ENCODE results near the gene NPS.

Gene NPS

DNA sequence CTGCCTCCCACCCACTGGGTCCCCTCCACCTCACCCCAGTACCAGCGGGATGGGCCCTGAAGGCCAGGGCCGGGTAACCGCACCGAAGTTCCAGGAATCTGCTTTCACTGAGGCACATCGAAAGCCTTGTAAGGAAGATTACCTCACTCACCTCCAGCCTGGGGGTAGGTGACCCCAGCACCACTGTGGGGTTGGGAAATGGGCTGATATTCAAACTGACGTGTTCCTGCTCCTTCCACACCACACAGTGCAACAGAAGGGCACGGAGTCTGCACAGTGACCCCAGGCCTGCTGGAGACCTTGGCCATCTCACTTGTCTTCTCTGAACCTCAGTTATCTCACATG lies 29.8 kb downstream of the NPS start:
- H3K9ac ChIP-seq (ENCODE audit: low read depth, low read length, poor library complexity, severe bottlenecking) = no peak overlapping the region
- no peaks in the 10 kb centered on the region for H3K9me2 ChIP-seq (replicated peaks; ENCODE audit: low read depth, low read length)
- no peaks in the 10 kb centered on the region for H3K27me3 ChIP-seq (ENCODE audit: insufficient read depth, low read length, poor library complexity, severe bottlenecking)
- no peaks in the 10 kb centered on the region for H3K4me1 ChIP-seq (ENCODE audit: insufficient read depth, low read length, poor library complexity, severe bottlenecking)
- no peaks in the 10 kb centered on the region for H4K20me1 ChIP-seq (ENCODE audit: insufficient read depth, low read length, poor library complexity, severe bottlenecking)
- TF ChIP-seq, protein P1, sequence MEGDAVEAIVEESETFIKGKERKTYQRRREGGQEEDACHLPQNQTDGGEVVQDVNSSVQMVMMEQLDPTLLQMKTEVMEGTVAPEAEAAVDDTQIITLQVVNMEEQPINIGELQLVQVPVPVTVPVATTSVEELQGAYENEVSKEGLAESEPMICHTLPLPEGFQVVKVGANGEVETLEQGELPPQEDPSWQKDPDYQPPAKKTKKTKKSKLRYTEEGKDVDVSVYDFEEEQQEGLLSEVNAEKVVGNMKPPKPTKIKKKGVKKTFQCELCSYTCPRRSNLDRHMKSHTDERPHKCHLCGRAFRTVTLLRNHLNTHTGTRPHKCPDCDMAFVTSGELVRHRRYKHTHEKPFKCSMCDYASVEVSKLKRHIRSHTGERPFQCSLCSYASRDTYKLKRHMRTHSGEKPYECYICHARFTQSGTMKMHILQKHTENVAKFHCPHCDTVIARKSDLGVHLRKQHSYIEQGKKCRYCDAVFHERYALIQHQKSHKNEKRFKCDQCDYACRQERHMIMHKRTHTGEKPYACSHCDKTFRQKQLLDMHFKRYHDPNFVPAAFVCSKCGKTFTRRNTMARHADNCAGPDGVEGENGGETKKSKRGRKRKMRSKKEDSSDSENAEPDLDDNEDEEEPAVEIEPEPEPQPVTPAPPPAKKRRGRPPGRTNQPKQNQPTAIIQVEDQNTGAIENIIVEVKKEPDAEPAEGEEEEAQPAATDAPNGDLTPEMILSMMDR (conservative IDR thresholded peaks at IDR 0.05; ENCODE audit: low read length) = no peak
- H3K4me2 ChIP-seq (ENCODE audit: low read depth, low read length, poor library complexity, severe bottlenecking) = no peak overlapping the region
- no peaks in the 10 kb centered on the region for H3K79me2 ChIP-seq (ENCODE audit: insufficient read depth, low read length)
- H2AFZ ChIP-seq (ENCODE audit: low read length) = no peak overlapping the region
- no peaks in the 10 kb centered on the region for H3K9me3 ChIP-seq (ENCODE audit: insufficient read depth, low read depth, low read length)
- H3K36me3 ChIP-seq (ENCODE audit: insufficient read depth, low read length) = no peaks in the 10 kb centered on the region
- no peaks in the 10 kb centered on the region for H3F3A ChIP-seq (ENCODE audit: low read depth)
- H3K4me3 ChIP-seq (ENCODE audit: low read length, poor library complexity, severe bottlenecking) = no peak overlapping the region

DNA sequence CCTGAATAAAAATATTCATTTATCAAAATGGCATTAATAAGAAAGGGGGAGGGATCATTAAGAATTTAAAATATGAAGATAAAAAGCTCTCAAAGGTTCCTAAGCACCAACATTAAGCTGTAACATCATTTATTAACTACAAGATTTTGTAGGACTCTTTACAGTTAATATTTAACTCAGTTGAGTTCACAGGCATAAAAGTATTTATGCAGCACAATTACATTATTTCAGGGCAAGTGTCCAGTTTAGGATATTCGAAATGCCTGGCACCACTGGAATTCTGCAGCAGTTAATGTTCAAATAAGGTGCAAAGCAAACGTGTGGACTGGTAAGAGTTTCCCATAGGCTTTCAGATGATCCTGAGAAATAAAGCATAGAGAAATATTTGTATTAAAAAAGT lies 30.5 kb downstream of the NPS start:
- H3K9me2 ChIP-seq (replicated peaks; ENCODE audit: low read depth, low read length) = no peaks in the 10 kb centered on the region
- H2AFZ ChIP-seq (ENCODE audit: low read length) = no peak overlapping the region
- H3K9me3 ChIP-seq (ENCODE audit: insufficient read depth, low read depth, low read length) = no peaks in the 10 kb centered on the region
- no peaks in the 10 kb centered on the region for H3K36me3 ChIP-seq (ENCODE audit: insufficient read depth, low read length)
- TF ChIP-seq EZH2phosphoT487 (IDR thresholded peaks at IDR 0.05; ENCODE audit: borderline replicate concordance) = no peak
- TF ChIP-seq, protein P1 (conservative IDR thresholded peaks at IDR 0.05; ENCODE audit: low read length) = no peak
- no peaks in the 10 kb centered on the region for H4K20me1 ChIP-seq (ENCODE audit: insufficient read depth, low read length, poor library complexity, severe bottlenecking)
- no peaks in the 10 kb centered on the region for H3K4me1 ChIP-seq (ENCODE audit: insufficient read depth, low read length, poor library complexity, severe bottlenecking)
- H3K27me3 ChIP-seq (ENCODE audit: insufficient read depth, low read length, poor library complexity, severe bottlenecking) = no peaks in the 10 kb centered on the region
- H3K79me2 ChIP-seq (ENCODE audit: insufficient read depth, low read length) = no peaks in the 10 kb centered on the region
- no peak overlapping the region for H3K4me2 ChIP-seq (ENCODE audit: low read depth, low read length, poor library complexity, severe bottlenecking)
- no peak overlapping the region for H3K9ac ChIP-seq (ENCODE audit: low read depth, low read length, poor library complexity, severe bottlenecking)
- no peaks in the 10 kb centered on the region for H3F3A ChIP-seq (ENCODE audit: low read depth)
- no peak overlapping the region for H3K4me3 ChIP-seq (ENCODE audit: low read length, poor library complexity, severe bottlenecking)

DNA sequence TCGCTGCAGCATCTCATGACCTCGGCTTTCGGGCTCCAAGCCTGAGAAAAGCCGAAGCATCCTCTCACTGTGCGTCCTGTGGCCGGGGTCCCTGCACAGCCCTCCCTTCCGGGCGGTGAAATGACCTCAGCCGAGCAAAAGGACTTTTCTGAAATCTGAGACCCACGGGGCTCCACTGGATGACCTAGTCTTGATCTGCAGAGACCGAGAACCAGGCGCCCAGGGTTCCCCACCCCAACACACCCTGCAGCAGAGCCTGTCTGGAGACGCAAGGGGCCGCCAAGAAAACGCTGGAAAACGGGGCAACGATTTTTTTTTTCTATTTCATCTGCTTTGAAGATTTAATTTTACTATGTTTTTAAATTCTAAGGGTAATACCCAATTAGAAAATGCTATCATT lies 31.7 kb downstream of the NPS start:
- H3K27me3 ChIP-seq (ENCODE audit: insufficient read depth, low read length, poor library complexity, severe bottlenecking) = no peaks in the 10 kb centered on the region
- no peaks in the 10 kb centered on the region for H3K9me2 ChIP-seq (replicated peaks; ENCODE audit: low read depth, low read length)
- no peaks in the 10 kb centered on the region for H3K4me1 ChIP-seq (ENCODE audit: insufficient read depth, low read length, poor library complexity, severe bottlenecking)
- H3K4me2 ChIP-seq (ENCODE audit: low read depth, low read length, poor library complexity, severe bottlenecking) = no peak overlapping the region
- no peak overlapping the region for H3K9ac ChIP-seq (ENCODE audit: low read depth, low read length, poor library complexity, severe bottlenecking)
- H3K9me3 ChIP-seq (ENCODE audit: insufficient read depth, low read depth, low read length) = no peaks in the 10 kb centered on the region
- H2AFZ ChIP-seq (ENCODE audit: low read length) = no peak overlapping the region
- H4K20me1 ChIP-seq (ENCODE audit: insufficient read depth, low read length, poor library complexity, severe bottlenecking) = no peaks in the 10 kb centered on the region
- no peaks in the 10 kb centered on the region for H3K79me2 ChIP-seq (ENCODE audit: insufficient read depth, low read length)
- TF ChIP-seq, protein P1 (conservative IDR thresholded peaks at IDR 0.05; ENCODE audit: low read length) = no peak
- no peak for TF ChIP-seq EZH2phosphoT487 (IDR thresholded peaks at IDR 0.05; ENCODE audit: borderline replicate concordance)
- no peaks in the 10 kb centered on the region for H3F3A ChIP-seq (ENCODE audit: low read depth)
- no peak overlapping the region for H3K4me3 ChIP-seq (ENCODE audit: low read length, poor library complexity, severe bottlenecking)
- H3K36me3 ChIP-seq (ENCODE audit: insufficient read depth, low read length) = no peaks in the 10 kb centered on the region

Data from Loucy (cell line).